RWPE1 (cell line): ENCODE data around the gene ITGB3BP.

Experiments used
- CTCF ChIA-PET: fragments of 350-600 bp; sonication (Branson Sonifier 250); formaldehyde crosslinking; extraction: SDS; loops from one replicate; lab custom pipeline; 2021; lab: Yijun Ruan, JAX
- POLR2A ChIA-PET: fragments of 400-600 bp; formaldehyde crosslinking; extraction: SDS; loops from one replicate; lab custom pipeline; 2020; ENCODE audit warnings: antibody characterized with exemption; ENCODE audit not compliant: low non-redundant PET; lab: Yijun Ruan, JAX
- DNase-seq: peaks from one replicate; pipeline ENCODE4 v3.0.0; 2012; ENCODE audit warnings: low spot score
- H3K27ac ChIP-seq: fragments of 450-650 bp; 2 replicates; pipeline ENCODE4 v1.5.1; 2017
- CTCF ChIP-seq: fragments of 450-650 bp; conservative IDR thresholded peaks from 2 replicates; pipeline ENCODE4 v1.5.1; 2017; ENCODE audit warnings: low read depth, mild to moderate bottlenecking

ITGB3BP gene

GRCh38 chr1:63408331-63408730, 114.7 kb downstream of the ITGB3BP start:
- TF ChIP-seq CTCF = no peak
- ChIA-PET POLR2A (no interaction called here), CTCF (interaction anchor here (0.6 to 0.7 kb wide), 2 partner anchors 11 to 155 kb away, joined by 3 read pairs; no protein-coding TSS in a partner anchor)
- no peak overlapping the region for H3K27ac ChIP-seq
- no peak for DNase-seq

GRCh38 chr1:63407002-63407401, 116.0 kb downstream of the ITGB3BP start:
- no peak for TF ChIP-seq CTCF
- H3K27ac ChIP-seq = no peak overlapping the region
- POLR2A ChIA-PET = no interaction called here
- CTCF ChIA-PET = interaction anchor here (0.6 kb wide), 1 partner anchor 27 kb away, joined by 4 read pairs; no protein-coding TSS in a partner anchor
- no peak for DNase-seq

GRCh38 chr1:63405987-63406386, 117.0 kb downstream of the ITGB3BP start:
- CTCF ChIA-PET = interaction anchor here (0.8 kb wide), 1 partner anchor 46 kb away, joined by 3 read pairs; no protein-coding TSS in a partner anchor
- no peak for DNase-seq
- no peak overlapping the region for H3K27ac ChIP-seq
- TF ChIP-seq CTCF = no peak
- POLR2A ChIA-PET = no interaction called here

DNA sequence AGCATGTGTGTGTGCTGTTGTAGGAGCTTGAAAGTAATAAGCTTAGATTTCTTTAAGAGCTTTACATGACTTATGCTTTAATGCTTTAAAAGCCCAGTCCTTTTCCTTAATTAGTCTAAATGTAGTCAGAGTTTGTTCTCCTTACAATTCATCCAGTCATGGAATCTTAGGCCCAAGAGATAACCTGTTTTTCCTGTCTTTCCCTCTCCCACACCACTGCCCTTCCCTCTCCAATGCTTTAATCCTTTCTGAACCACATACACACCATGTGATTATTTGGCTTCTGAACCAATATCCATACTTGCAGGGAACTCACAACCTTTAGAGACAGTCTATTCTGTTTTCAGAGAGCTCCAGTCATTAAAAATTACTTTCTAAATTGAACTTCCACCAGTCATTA, 118.0 kb downstream of the ITGB3BP start:
- CTCF ChIA-PET = interaction anchor here (0.8 kb wide), 1 partner anchor 47 kb away, joined by 3 read pairs; no protein-coding TSS in a partner anchor
- no peak for TF ChIP-seq CTCF
- DNase-seq = peak; percentile 10
- no peak overlapping the region for H3K27ac ChIP-seq
- POLR2A ChIA-PET = no interaction called here

DNA sequence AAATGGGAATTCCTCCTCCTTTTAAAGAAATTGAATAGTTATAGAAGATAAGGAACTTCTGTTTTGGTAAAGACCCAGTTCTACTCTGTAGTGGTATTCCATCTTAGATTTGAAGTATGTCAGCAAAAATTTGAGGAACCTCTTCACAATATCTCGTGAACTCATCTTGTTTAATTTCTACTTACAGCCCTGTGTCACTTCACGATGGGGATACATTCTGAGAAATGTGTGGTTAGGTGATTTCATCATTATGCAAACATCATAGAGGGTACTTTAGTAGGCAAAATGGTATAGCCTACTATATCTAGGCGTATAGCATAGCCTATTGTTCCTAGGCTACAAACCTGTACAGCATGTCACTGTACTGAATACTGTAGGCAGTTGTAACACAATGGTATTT, 119.6 kb downstream of the ITGB3BP start:
- no peak overlapping the region for H3K27ac ChIP-seq
- POLR2A ChIA-PET = no interaction called here
- no peak for TF ChIP-seq CTCF
- no peak for DNase-seq
- CTCF ChIA-PET = no interaction called here

- no peak for TF ChIP-seq CTCF
- no peak for DNase-seq
- no peak overlapping the region for H3K27ac ChIP-seq
- POLR2A ChIA-PET = no interaction called here
- CTCF ChIA-PET = no interaction called here
These were observed 121.1 kb downstream of the ITGB3BP start for GRCh38 chr1:63401945-63402344.
